ENCODE data around the gene CD3E. TPM values are rescaled to one million over a fixed set of nuclear protein-coding genes. Genes with fewer than 3 reads are reported as not detected.

CD3E gene
- total RNA-seq (2022; extraction: Qiagen RNA extraction; ENCODE audit: low read depth) = not detected in 5 replicates

GRCh38 chr11:118304568-118305248 is at the start of gene CD3E:
TSS of gene CD3E (plus strand) at chr11:118304730. CDS start at chr11:118304953, 223 bp downstream.

GRCh38 chr11:118263695-118264568 is 40.6 kb upstream of the CD3E start, which contains the start of gene MPZL2:
TSS of gene MPZL2 (minus strand) at chr11:118264297. CDS start at chr11:118264153, 144 bp downstream.

GRCh38 chr11:118342503-118343161 is 38.1 kb downstream of the CD3E start, which contains the start of gene CD3D:
TSS of gene CD3D (minus strand) at chr11:118342705. CDS start at chr11:118342607, 98 bp downstream.

GRCh38 chr11:118343981-118344515 is 39.5 kb downstream of the CD3E start, which contains the start of gene CD3G:
TSS of gene CD3G (plus strand) at chr11:118344344. CDS start at chr11:118344424, 80 bp downstream.

GRCh38 chr11:118359295-118359958 is 54.9 kb downstream of the CD3E start, which contains the start of gene UBE4A:
TSS of gene UBE4A (plus strand) at chr11:118359600. CDS start at chr11:118365081, 5,481 bp downstream.

Other genes with a start within 250 kb of the CD3E start
- 0.14 TPM in 1 of 5 replicates, not detected in the others for gene TMPRSS4, start 227.7 kb upstream of the CD3E start, total RNA-seq (2022; extraction: Qiagen RNA extraction; ENCODE audit: low read depth)
- not detected in 5 replicates for gene SMIM35, start 217.8 kb upstream of the CD3E start, total RNA-seq (2022; extraction: Qiagen RNA extraction; ENCODE audit: low read depth)
- gene SCN4B, start 151.9 kb upstream of the CD3E start, total RNA-seq (2022; extraction: Qiagen RNA extraction; ENCODE audit: low read depth) = 0.05 to 0.09 TPM in 2 of 5 replicates, not detected in the others
- gene SCN2B, start 128.1 kb upstream of the CD3E start, total RNA-seq (2022; extraction: Qiagen RNA extraction; ENCODE audit: low read depth) = not detected in 5 replicates
- gene JAML, start 79.7 kb upstream of the CD3E start, total RNA-seq (2022; extraction: Qiagen RNA extraction; ENCODE audit: low read depth) = not detected in 5 replicates
- 0.28 to 0.49 TPM (median 0.42 TPM) in 5 replicates for gene MPZL3, start 52.4 kb upstream of the CD3E start, total RNA-seq (2022; extraction: Qiagen RNA extraction; ENCODE audit: low read depth)
- 0.08 to 0.24 TPM (median 0.20 TPM) in 3 of 5 replicates, not detected in the others for gene MPZL2, start 40.4 kb upstream of the CD3E start, total RNA-seq (2022; extraction: Qiagen RNA extraction; ENCODE audit: low read depth)
- gene CD3D, start 38.0 kb downstream of the CD3E start, total RNA-seq (2022; extraction: Qiagen RNA extraction; ENCODE audit: low read depth) = not detected in 5 replicates
- not detected in 5 replicates for gene CD3G, start 39.6 kb downstream of the CD3E start, total RNA-seq (2022; extraction: Qiagen RNA extraction; ENCODE audit: low read depth)
- gene UBE4A, start 54.9 kb downstream of the CD3E start, total RNA-seq (2022; extraction: Qiagen RNA extraction; ENCODE audit: low read depth) = 7.0 to 11.1 TPM (median 9.9 TPM) in 5 replicates
- 180 to 218 TPM (median 190 TPM) in 5 replicates for gene ATP5MG, start 96.9 kb downstream of the CD3E start, total RNA-seq (2022; extraction: Qiagen RNA extraction; ENCODE audit: low read depth)
- 11.4 to 14.8 TPM (median 13.0 TPM) in 5 replicates for gene KMT2A, start 131.8 kb downstream of the CD3E start, total RNA-seq (2022; extraction: Qiagen RNA extraction; ENCODE audit: low read depth)
- gene TTC36, start 222.7 kb downstream of the CD3E start, total RNA-seq (2022; extraction: Qiagen RNA extraction; ENCODE audit: low read depth) = not detected in 5 replicates
- gene TMEM25, start 226.5 kb downstream of the CD3E start, total RNA-seq (2022; extraction: Qiagen RNA extraction; ENCODE audit: low read depth) = 0.36 to 1.0 TPM (median 0.55 TPM) in 4 of 5 replicates, not detected in the other

Measured in A549 treated with ZK216348 at 1 μM for 4 hours (cell line).